HCT116 (cell line): ENCODE data around the gene RGL4. TPM values are rescaled to one million over a fixed set of nuclear protein-coding genes. Genes with fewer than 3 reads are reported as not detected.

Experiments used
- ATAC-seq: fragments of 200-7000 bp; cut with Tn5 transposase; 2 replicates; pipeline ENCODE4 v1.9.1; 2020; ENCODE audit warnings: mild to moderate bottlenecking, moderate library complexity
- BruUV-seq: library from RNA; stranded (reverse); fragments of 400-500 nt; replicated peaks from 2 replicates; lab custom pipeline; 2021; lab: Mats Ljungman, UMichigan
- CTCF ChIA-PET: fragments of 300-600 bp; sonication (Branson Sonifier 250); formaldehyde crosslinking; loops from one replicate; lab custom pipeline; 2021; ENCODE audit warnings: antibody characterized with exemption; lab: Charles Lee
- POLR2A ChIA-PET: fragments of 300-600, 350-600 bp; sonication (Branson Sonifier 250); formaldehyde crosslinking; loops from one replicate; lab custom pipeline; 2021; ENCODE audit warnings: antibody characterized with exemption; lab: Charles Lee
- RAD21 ChIA-PET, 2 experiments: fragments of 300-600 bp; sonication (Branson Sonifier 250); formaldehyde crosslinking; loops; one replicate each; lab custom pipeline; 2023; ENCODE audit warnings: low total read pairs in 2 of 2; ENCODE audit not compliant: uncharacterized antibody in 2 of 2, unreplicated experiment in 2 of 2, low non-redundant PET in 1 of 2; lab: Charles Lee
- DNase-seq: peaks from one replicate; pipeline ENCODE4 v3.0.0-alpha.2; 2010; ENCODE audit warnings: low read depth, low spot score
- H2AFZ ChIP-seq: fragments of 200-600 bp; shearing (Covaris generic), sonication (generic); 2 replicates; pipeline ENCODE4 v1.6.1; 2017; ENCODE audit warnings: low read depth, mixed run types, mixed read lengths, antibody characterized with exemption, low read length; ENCODE audit not compliant: poor library complexity, severe bottlenecking
- H3K27ac ChIP-seq: 2 replicates; pipeline ENCODE4 v1.5.1; 2012; ENCODE audit warnings: low read depth, low read length
- H3K27me3 ChIP-seq: fragments of 200-600 bp; sonication (generic); 2 replicates; pipeline ENCODE4 v1.6.1; 2016; ENCODE audit warnings: mixed run types, low read length, mixed read lengths; ENCODE audit not compliant: insufficient read depth
- H3K36me3 ChIP-seq, 2 experiments: fragments of 200-500 bp in 1 of 2; fragments of 200-600 bp in 1 of 2; sonication (Bioruptor generic) in 1 of 2; sonication (generic) in 1 of 2; 2 replicates each; pipeline versions ENCODE4 v1.5.1 to v1.6.1; 2014 to 2016; ENCODE audit warnings: low read length in 2 of 2, inconsistent platforms in 1 of 2, mixed read lengths in 1 of 2, mixed run types in 1 of 2; ENCODE audit not compliant: insufficient read depth in 2 of 2, control insufficient read depth in 1 of 2
- H3K4me1 ChIP-seq, 2 experiments: fragments of 200-600 bp in 1 of 2; sonication (generic) in 1 of 2; 2 replicates each; pipeline versions ENCODE4 v1.5.1 to v1.6.1; 2012 to 2017; ENCODE audit warnings: low read length in 2 of 2, inconsistent platforms in 1 of 2, mild to moderate bottlenecking in 1 of 2, mixed read lengths in 1 of 2, mixed run types in 1 of 2, moderate library complexity in 1 of 2; ENCODE audit not compliant: insufficient read depth in 2 of 2, control insufficient read depth in 1 of 2
- H3K4me2 ChIP-seq: fragments of 200-600 bp; sonication (generic); 2 replicates; pipeline ENCODE4 v1.6.1; 2017; ENCODE audit warnings: mixed run types, low read length, mixed read lengths
- H3K4me3 ChIP-seq, 2 experiments: fragments of 200-600 bp in 1 of 2; sonication (generic) in 1 of 2; replicated peaks in 1 of 2; 2 replicates each; pipeline ENCODE4 v1.5.1; 2011 to 2016; ENCODE audit warnings: low read length in 2 of 2, control low read depth in 1 of 2, low read depth in 1 of 2, mild to moderate bottlenecking in 1 of 2, mixed read lengths in 1 of 2, mixed run types in 1 of 2
- H3K79me2 ChIP-seq: fragments of 200-600 bp; sonication (generic); 2 replicates; pipeline ENCODE4 v1.6.1; 2017; ENCODE audit warnings: mild to moderate bottlenecking, mixed run types, low read length, moderate library complexity, mixed read lengths; ENCODE audit not compliant: insufficient read depth
- H3K9ac ChIP-seq: fragments of 200-600 bp; sonication (generic); 2 replicates; pipeline ENCODE4 v1.6.1; 2016; ENCODE audit warnings: low read length, mixed read lengths
- H3K9me2 ChIP-seq: fragments of 200-600 bp; sonication (generic), shearing (Covaris generic); 2 replicates; pipeline ENCODE4 v1.6.1; 2017; ENCODE audit warnings: mixed run types, mild to moderate bottlenecking, moderate library complexity; ENCODE audit not compliant: insufficient read depth
- H3K9me3 ChIP-seq, 2 experiments: fragments of 200-500 bp in 1 of 2; fragments of 200-600 bp in 1 of 2; sonication (Bioruptor generic) in 1 of 2; sonication (generic) in 1 of 2; 2 replicates each; pipeline ENCODE4 v1.6.1; 2014 to 2017; ENCODE audit warnings: low read length in 2 of 2, mixed read lengths in 2 of 2, inconsistent platforms in 1 of 2, low read depth in 1 of 2, mild to moderate bottlenecking in 1 of 2, mixed run types in 1 of 2, moderate library complexity in 1 of 2; ENCODE audit not compliant: control insufficient read depth in 1 of 2, insufficient read depth in 1 of 2
- H4K20me1 ChIP-seq: fragments of 200-600 bp; sonication (generic), shearing (Covaris generic); 2 replicates; pipeline ENCODE4 v1.6.1; 2017; ENCODE audit warnings: mixed run types, mild to moderate bottlenecking, moderate library complexity; ENCODE audit not compliant: insufficient read depth
- ATF3 ChIP-seq: IDR thresholded peaks from 2 replicates; pipeline ENCODE4 v1.6.1; 2012
- CEBPB ChIP-seq: IDR thresholded peaks from 2 replicates; pipeline ENCODE4 v1.6.1; 2012; ENCODE audit warnings: low read depth
- CTCF ChIP-seq, 3 experiments: fragments of 200-600 bp in 1 of 3; sonication (generic) in 1 of 3; IDR thresholded peaks in 2 of 3; conservative IDR thresholded peaks in 1 of 3; 2 replicates each; pipeline ENCODE4 v1.5.1; 2012 to 2017; ENCODE audit warnings: low read depth in 2 of 3, low read length in 2 of 3, antibody characterized with exemption in 1 of 3, borderline replicate concordance in 1 of 3, control low read depth in 1 of 3, mild to moderate bottlenecking in 1 of 3, mixed read lengths in 1 of 3, mixed run types in 1 of 3, moderate library complexity in 1 of 3; ENCODE audit not compliant: insufficient read depth in 1 of 3
- EGR1 ChIP-seq: IDR thresholded peaks from 2 replicates; pipeline ENCODE4 v1.6.1; 2012; ENCODE audit warnings: low read depth
- ELF1 ChIP-seq: IDR thresholded peaks from 2 replicates; pipeline ENCODE4 v1.6.1; 2012; ENCODE audit warnings: low read depth, borderline replicate concordance
- EZH2 ChIP-seq: fragments of 200-600 bp; sonication (generic); IDR thresholded peaks from 2 replicates; pipeline ENCODE4 v1.6.1; 2017; ENCODE audit warnings: antibody characterized with exemption, mixed run types
- JUND ChIP-seq: IDR thresholded peaks from 2 replicates; pipeline ENCODE4 v1.6.1; 2012
- MAX ChIP-seq: IDR thresholded peaks from 2 replicates; pipeline ENCODE4 v1.6.1; 2012
- RAD21 ChIP-seq: IDR thresholded peaks from 2 replicates; pipeline ENCODE4 v1.6.1; 2012; ENCODE audit warnings: low read depth, mild to moderate bottlenecking
- SRF ChIP-seq: IDR thresholded peaks from 2 replicates; pipeline ENCODE4 v1.6.1; 2012; ENCODE audit warnings: low read depth
- TCF7L2 ChIP-seq: IDR thresholded peaks from 2 replicates; pipeline ENCODE4 v1.7.0; 2011; ENCODE audit warnings: borderline replicate concordance, inconsistent platforms; ENCODE audit not compliant: insufficient read depth, insufficient read length; ENCODE audit errors: extremely low read depth
- YY1 ChIP-seq: IDR thresholded peaks from 2 replicates; pipeline ENCODE4 v1.6.1; 2011; ENCODE audit warnings: low read length, low read depth, moderate library complexity, mild to moderate bottlenecking; ENCODE audit not compliant: insufficient replicate concordance; ENCODE audit errors: extremely low read depth
- ZBTB33 ChIP-seq: IDR thresholded peaks from 2 replicates; pipeline ENCODE4 v1.6.1; 2011; ENCODE audit warnings: mild to moderate bottlenecking, low read length, moderate library complexity; ENCODE audit not compliant: insufficient replicate concordance; ENCODE audit errors: extremely low read depth
- ZFX ChIP-seq: fragments of 450-650 bp; IDR thresholded peaks from 2 replicates; pipeline ENCODE4 v1.6.1; 2017
- intact Hi-C: fragments of 100-400 bp; cut with micrococcal nuclease; formaldehyde crosslinking; loops from 2 replicates; pipeline ENCODE4 v1.10.0; 2022
- total RNA-seq: library from RNA; stranded (reverse); gene quantifications from one replicate; pipeline ENCODE4 v1.2.1, GENCODE V29; 2021; ENCODE audit not compliant: unreplicated experiment

The RGL4 gene
- total RNA-seq, 1 experiment from 2014 or later, result not detected

- TF ChIP-seq JUND (no peak), CEBPB (no peak), ZFX (no peak), ELF1 (no peak)
Observed at GRCh38 chr22:23696326-23696851, 5.6 kb downstream of the RGL4 start (continued).

- Histone ChIP-seq H3K9ac (no peak overlapping the region), H2AFZ (no peak overlapping the region), H3K4me2 (no peak overlapping the region), H3K9me3 (no peaks in the 10 kb centered on the region), H4K20me1 (no peaks in the 10 kb centered on the region), H3K9me2 (no peaks in the 10 kb centered on the region), H3K79me2 (peaks cover 16% of the 10 kb centered on the region), H3K27ac (no peak overlapping the region), H3K4me3 (no peak overlapping the region), H3K27me3 (no peaks in the 10 kb centered on the region), H3K4me1 (no peaks in the 10 kb centered on the region), H3K36me3 (peaks cover 5 to 10% of the 10 kb centered on the region in 2 experiments; a peak in 3 of 4 replicates)
- ChIA-PET CTCF (no interaction called here), POLR2A (no interaction called here), RAD21 (no interaction called here)
- DNase-seq (no peak), ATAC-seq (no peak)
- intact Hi-C loops, result no loop called here
- BruUV-seq, result no TSS peak
- no peak for TF ChIP-seq JUND
- no peak for TF ChIP-seq ZBTB33
- no peak for TF ChIP-seq TCF7L2
- TF ChIP-seq EZH2, result no peak
- no peak for TF ChIP-seq MAX
- no peak for TF ChIP-seq EGR1
- TF ChIP-seq SRF, result no peak
- TF ChIP-seq ZFX, result no peak
- no peak for TF ChIP-seq ATF3
- no peak for TF ChIP-seq CTCF (IDR thresholded peaks at IDR 0.05 in 2 of 3, conservative IDR thresholded peaks at IDR 0.05 in 1 of 3; ENCODE audit: borderline replicate concordance in 1 of 3, insufficient read depth in 1 of 3, low read depth in 2 of 3, low read length in 2 of 3)
- no peak for TF ChIP-seq YY1
- no peak for TF ChIP-seq RAD21
Observed at GRCh38 chr22:23697031-23697970, 6.5 kb downstream of the RGL4 start.
